Measurements from ENCODE around the gene STX18. TPM values are rescaled to one million over a fixed set of nuclear protein-coding genes. Genes with fewer than 3 reads are reported as not detected.

Gene STX18
- total and polyA plus RNA-seq, 11 donors, result 10.1 to 26.1 (median 18.0) TPM

GRCh38 chr4:4413373-4413725 lies 128.5 kb downstream of the STX18 start:
- Histone ChIP-seq H3K36me3 (peaks cover 0 to 10% (median 0%) of the 10 kb centered on the region in 9 donors), H3K9me3 (no peaks in the 10 kb centered on the region), H3K4me1 (no peaks in the 10 kb centered on the region), H3K4me3 (no peak overlapping the region), H3K27ac (no peak overlapping the region), H3K27me3 (peaks cover 0 to 5% (median 0%) of the 10 kb centered on the region in 9 donors)
- ATAC-seq (no peak), DNase-seq (peak in 1 of 5 donors; percentile 17)
- no peak for TF ChIP-seq CTCF (IDR thresholded peaks at IDR 0.05)
- no peak for TF ChIP-seq POLR2A (IDR thresholded peaks at IDR 0.05)
- intact Hi-C loops (cut with DNase I), result no loop called here
- 86 to 93% (median 88%) methylated on average over 10 of the region's 10 CpGs for WGBS, 4 donors

GRCh38 chr4:4412641-4413372 lies 129.0 kb downstream of the STX18 start:
- ATAC-seq (peak in 1 of 4 donors; percentile 25), DNase-seq (peak in 1 of 5 donors; percentile 3)
- WGBS, 4 donors, result 76 to 85% (median 79%) methylated on average over 19 of the region's 19 CpGs
- H3K4me1 ChIP-seq, result no peaks in the 10 kb centered on the region
- no peak overlapping the region for H3K27ac ChIP-seq
- intact Hi-C loops (cut with DNase I), result no loop called here
- no peak overlapping the region for H3K4me3 ChIP-seq
- H3K27me3 ChIP-seq, result peaks cover 0 to 10% (median 0%) of the 10 kb centered on the region in 9 donors
- TF ChIP-seq POLR2A (IDR thresholded peaks at IDR 0.05), result no peak
- no peak for TF ChIP-seq CTCF (IDR thresholded peaks at IDR 0.05)
- H3K36me3 ChIP-seq, result peaks cover 0 to 5% (median 0%) of the 10 kb centered on the region in 9 donors
- no peaks in the 10 kb centered on the region for H3K9me3 ChIP-seq

GRCh38 chr4:4411906-4412305 lies 129.9 kb downstream of the STX18 start:
- Histone ChIP-seq H3K4me1 (no peaks in the 10 kb centered on the region), H3K27me3 (peaks cover 0 to 19% (median 0%) of the 10 kb centered on the region in 9 donors), H3K36me3 (no peaks in the 10 kb centered on the region), H3K27ac (no peak overlapping the region), H3K4me3 (no peak overlapping the region), H3K9me3 (no peaks in the 10 kb centered on the region)
- TF ChIP-seq POLR2A (IDR thresholded peaks at IDR 0.05) (no peak), CTCF (IDR thresholded peaks at IDR 0.05) (no peak)
- WGBS, 4 donors, result 88 to 93% (median 92%) methylated on average over 14 to 15 of the region's 15 CpGs
- ATAC-seq (no peak), DNase-seq (peak in 1 of 5 donors; percentile 16)
- intact Hi-C loops (cut with DNase I), result no loop called here

GRCh38 chr4:4410271-4410670 lies 131.6 kb downstream of the STX18 start:
- Histone ChIP-seq H3K27ac (no peak overlapping the region), H3K27me3 (peaks cover 0 to 20% (median 0%) of the 10 kb centered on the region in 9 donors), H3K4me1 (no peaks in the 10 kb centered on the region), H3K36me3 (no peaks in the 10 kb centered on the region), H3K4me3 (no peak overlapping the region), H3K9me3 (no peaks in the 10 kb centered on the region)
- WGBS, 4 donors, result 82 to 86% (median 85%) methylated on average over 15 of the region's 15 CpGs
- TF ChIP-seq POLR2A (IDR thresholded peaks at IDR 0.05) (no peak), CTCF (IDR thresholded peaks at IDR 0.05) (no peak)
- intact Hi-C loops (cut with DNase I), result no loop called here
- ATAC-seq, result no peak
- peak in 1 of 5 donors; percentile 5 for DNase-seq
